ENCODE measurements around the gene OR2AG2.

OR2AG2 gene

GRCh38 chr11:6738590-6738989 lies 33.2 kb downstream of the OR2AG2 start:
- no peak for DNase-seq

- DNase-seq = peak; percentile 36
Measured at GRCh38 chr11:6737872-6738466, 33.8 kb downstream of the OR2AG2 start.

- no peak for DNase-seq
Measured at GRCh38 chr11:6736495-6737121, 35.2 kb downstream of the OR2AG2 start.

- peak; percentile 10 for DNase-seq
Measured at GRCh38 chr11:6735306-6735705, 36.5 kb downstream of the OR2AG2 start.

- no peak for DNase-seq
Measured at GRCh38 chr11:6734616-6735015, 37.2 kb downstream of the OR2AG2 start.

GRCh38 chr11:6733326-6734275 lies 38.2 kb downstream of the OR2AG2 start:
- no peak for DNase-seq

GRCh38 chr11:6727971-6728760 lies 43.6 kb downstream of the OR2AG2 start:
- no peak for DNase-seq

GRCh38 chr11:6725386-6725896 lies 46.3 kb downstream of the OR2AG2 start:
- no peak for DNase-seq

GRCh38 chr11:6724013-6724412 lies 47.8 kb downstream of the OR2AG2 start:
- DNase-seq = no peak

GRCh38 chr11:6721343-6721742 lies 50.4 kb downstream of the OR2AG2 start:
- no peak for DNase-seq

- DNase-seq = no peak
Measured at GRCh38 chr11:6719576-6719975, 52.2 kb downstream of the OR2AG2 start.

- DNase-seq = no peak
Measured at GRCh38 chr11:6717426-6717825, 54.4 kb downstream of the OR2AG2 start.

All from fibroblast of skin of back (primary cell).